ENCODE measurements around the gene TSPO.

TSPO gene

GRCh38 chr22:43179146-43179910 is 28.0 kb downstream of the TSPO start:
- DNase-seq (ENCODE audit: low read depth in 2 of 2), result no peak

DNA sequence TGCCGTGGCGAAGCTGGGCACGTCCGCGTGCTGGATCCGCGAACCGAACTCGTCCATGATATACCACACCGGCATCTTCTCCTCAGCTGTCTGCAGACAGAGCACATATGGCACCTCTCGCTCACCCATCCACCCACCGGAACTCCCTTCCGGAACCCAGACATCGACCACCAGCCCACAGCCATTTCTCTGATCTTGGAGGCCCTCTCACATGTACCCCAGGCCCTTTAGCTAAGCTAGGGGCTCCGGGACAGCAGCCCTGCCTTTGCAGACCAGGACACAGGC is 28.5 kb downstream of the TSPO start:
- no peak for DNase-seq (ENCODE audit: low read depth in 2 of 2)

DNA sequence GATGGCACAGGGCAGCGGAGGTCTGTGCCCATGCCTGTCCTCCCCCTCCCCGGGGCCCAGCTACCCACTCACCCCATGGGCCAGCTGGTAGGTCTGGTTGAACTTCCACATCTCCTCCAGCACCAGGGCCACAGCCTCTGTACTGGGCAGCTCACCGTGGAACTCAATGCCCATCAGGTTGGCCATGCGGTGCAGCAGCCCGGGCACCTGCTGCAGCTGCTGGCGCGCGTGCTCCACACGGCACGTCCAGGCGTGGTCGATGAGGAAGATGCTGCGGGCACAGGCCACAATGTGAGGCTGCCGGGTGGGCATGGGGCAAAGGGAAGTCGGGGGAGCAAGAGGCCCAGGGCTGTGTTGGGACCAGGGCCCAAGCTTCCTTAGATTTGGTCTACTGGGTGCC is 29.3 kb downstream of the TSPO start:
- no peak for DNase-seq (ENCODE audit: low read depth in 2 of 2)

- DNase-seq (ENCODE audit: low read depth in 2 of 2), result no peak
Observed at GRCh38 chr22:43181321-43182076, 30.1 kb downstream of the TSPO start.

DNA sequence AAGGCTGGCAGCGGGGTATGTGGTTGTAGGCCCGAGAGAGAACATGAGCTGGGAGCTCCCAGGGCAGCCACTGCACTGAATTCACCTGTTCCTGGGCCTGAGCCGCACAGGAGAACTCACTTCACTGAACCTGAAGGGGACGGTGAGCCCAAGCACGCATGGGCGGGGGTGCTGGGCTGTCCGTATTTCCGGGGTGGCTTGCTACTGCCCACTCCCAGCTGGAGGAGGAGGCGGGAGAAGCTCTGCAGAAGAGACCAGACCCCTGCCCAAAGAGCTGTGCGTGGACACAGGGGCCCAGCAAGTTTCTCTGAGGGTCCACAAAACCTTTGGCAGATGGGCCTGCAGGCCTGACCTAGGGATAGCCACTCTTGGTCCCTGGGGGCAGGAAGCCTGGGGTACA is 30.8 kb downstream of the TSPO start:
- DNase-seq (ENCODE audit: low read depth in 2 of 2), result no peak

- no peak for DNase-seq (ENCODE audit: low read depth in 2 of 2)
Observed at GRCh38 chr22:43182726-43183125, 31.4 kb downstream of the TSPO start.

- DNase-seq (ENCODE audit: low read depth in 2 of 2), result no peak
Observed at GRCh38 chr22:43183496-43184277, 32.3 kb downstream of the TSPO start.

GRCh38 chr22:43185860-43186261 is 34.5 kb downstream of the TSPO start:
- no peak for DNase-seq (ENCODE audit: low read depth in 2 of 2)

DNA sequence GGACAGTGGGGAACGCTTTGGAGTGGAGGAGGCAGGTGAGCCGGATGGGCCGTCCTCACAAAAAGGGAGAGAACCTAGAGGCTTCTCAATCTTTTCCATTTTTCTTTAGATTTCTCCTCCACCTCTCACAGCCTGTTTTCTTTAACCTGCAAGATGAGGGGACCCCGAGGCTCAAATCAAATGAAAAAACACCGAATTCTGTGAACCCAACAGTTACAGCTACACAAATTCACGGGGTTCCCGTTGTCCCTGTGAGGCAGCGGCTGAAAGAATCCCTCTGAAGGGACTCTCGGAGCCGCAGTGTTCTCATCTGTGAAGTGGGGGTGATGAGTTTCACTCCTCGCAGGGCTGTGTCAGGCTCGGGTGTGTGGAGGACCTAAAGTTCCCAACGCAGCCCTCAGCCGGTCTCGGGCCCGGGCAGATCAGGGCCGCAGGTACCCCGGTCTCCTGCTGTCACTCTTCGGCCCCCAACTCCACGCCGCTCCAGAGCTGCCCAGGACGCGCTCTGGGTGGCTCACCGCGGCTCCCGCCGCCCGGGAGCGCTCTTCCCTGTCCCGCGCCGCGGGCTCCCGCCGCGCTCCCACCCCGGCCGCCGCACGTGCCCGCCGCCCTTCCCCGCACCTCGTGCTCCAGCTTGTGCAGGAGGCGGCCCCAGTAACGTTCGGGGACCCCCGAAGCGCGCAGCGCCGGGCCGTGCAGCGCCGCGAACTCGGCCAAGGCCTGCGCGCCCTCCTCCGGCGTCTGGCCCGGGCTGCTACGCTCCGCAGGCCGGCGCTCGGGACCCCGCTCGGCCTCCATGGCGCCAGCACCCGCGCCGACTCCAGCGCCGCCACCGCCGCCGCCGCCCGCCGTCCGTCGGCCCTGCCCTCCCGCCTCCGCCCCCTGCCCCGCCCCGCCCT is 35.2 kb downstream of the TSPO start, which contains the start of gene TTLL12:
Gene TTLL12 (minus strand): TSS at position 863 of the 899 bp plus-strand sequence. CDS start 65 bp downstream, at position 798.
- DNase-seq (ENCODE audit: low read depth in 2 of 2), result no peak

- peak; percentile 86 to 87 for DNase-seq (ENCODE audit: low read depth in 2 of 2)
Observed at GRCh38 chr22:43187171-43188099, 36.1 kb downstream of the TSPO start.

- no peak for DNase-seq (ENCODE audit: low read depth in 2 of 2)
Observed at GRCh38 chr22:43188829-43189545, 37.6 kb downstream of the TSPO start.

DNA sequence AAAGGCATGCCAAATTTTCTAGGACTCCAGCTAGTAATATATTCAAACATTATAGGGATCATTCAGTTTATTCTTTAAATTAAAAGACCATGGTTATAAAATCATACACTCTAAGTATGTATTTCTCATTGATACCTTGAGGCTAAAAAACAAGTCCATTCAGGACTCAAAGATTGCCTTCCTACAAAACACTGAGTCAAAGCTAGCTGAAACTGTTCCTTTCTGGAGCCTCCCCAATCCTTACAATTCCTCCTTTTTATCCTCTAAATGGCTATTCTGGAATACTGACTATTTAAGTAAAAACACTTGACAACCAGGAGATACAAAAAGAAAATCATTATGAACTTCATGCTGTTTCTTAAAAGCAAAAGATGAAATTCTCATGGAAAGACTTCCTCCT is 40.5 kb downstream of the TSPO start:
- DNase-seq (ENCODE audit: low read depth in 2 of 2), result no peak

DNA sequence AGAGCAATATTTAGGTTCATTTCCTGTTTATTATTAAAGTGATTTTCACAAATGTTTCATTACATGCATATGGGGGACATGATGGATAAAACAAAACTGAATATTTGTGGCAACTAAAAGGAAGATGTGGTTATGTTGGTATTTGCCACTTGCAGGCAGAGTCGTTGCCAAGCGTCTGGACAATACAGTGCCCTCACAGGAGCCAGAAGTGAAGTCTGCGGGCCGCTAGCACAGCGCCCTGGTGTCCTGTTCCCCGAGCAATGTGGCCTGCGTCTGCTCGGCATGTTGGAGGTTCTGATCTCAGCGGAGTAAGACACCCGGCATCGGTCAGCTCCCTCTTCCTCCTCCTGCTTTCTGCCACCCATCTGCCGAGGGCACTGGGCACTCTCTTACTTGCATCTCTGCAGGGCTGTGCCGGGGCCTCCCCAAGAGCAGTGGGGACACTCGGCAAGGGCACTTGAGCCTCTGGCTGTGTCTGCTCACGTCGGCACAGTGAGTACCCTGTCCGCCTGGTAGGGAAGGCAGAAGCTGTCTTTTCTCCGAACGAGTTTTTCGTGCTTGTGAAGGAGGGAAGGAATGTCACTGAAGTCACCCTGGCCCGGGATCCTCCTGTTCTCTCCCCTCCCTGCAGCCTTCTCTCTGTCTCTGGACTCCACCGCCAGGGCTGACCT is 46.0 kb downstream of the TSPO start:
- no peak for DNase-seq (ENCODE audit: low read depth in 2 of 2)

GRCh38 chr22:43198126-43198525 is 46.8 kb downstream of the TSPO start:
- no peak for DNase-seq (ENCODE audit: low read depth in 2 of 2)

DNA sequence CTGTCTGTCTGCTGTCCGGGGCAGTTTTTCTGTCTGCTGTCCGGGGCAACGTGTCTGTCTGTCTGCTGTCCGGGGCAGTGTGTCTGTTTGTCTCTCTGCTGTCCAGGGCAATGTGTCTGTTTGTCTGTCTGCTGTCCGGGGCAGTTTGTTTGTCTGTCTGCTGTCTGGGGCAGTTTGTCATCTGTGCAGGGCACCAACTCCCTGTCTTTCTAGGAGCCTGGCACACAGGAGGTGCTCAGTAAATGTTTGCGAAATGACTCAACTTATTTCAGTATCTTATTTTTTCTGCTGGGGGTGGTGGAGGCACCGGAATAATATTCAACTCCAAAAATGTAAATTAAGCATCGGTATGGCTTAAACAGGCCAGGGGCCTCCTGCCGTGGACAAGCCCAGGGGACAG is 47.6 kb downstream of the TSPO start:
- no peak for DNase-seq (ENCODE audit: low read depth in 2 of 2)

- DNase-seq (ENCODE audit: low read depth in 2 of 2), result no peak
Observed at GRCh38 chr22:43199541-43199940, 48.2 kb downstream of the TSPO start.

DNA sequence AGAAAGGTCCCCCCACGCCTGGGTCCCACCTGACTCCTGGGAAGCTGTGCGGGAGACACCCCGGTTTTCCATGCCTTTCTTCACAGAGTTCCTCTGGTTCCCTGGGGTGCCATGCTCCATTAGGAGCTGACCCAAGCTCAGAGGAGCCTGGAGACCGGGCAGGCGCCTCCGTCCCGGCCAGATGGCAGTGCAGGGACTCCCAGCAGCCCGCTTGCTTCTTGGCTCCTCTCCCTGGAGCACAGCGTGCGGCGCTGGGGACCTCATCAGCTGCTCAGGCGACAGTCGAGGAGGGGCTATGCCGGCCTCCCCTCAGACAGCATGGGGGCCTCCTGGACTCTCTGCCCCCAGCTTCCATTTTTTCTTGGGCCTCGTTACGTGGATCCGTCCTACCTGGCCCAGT is 48.7 kb downstream of the TSPO start:
- DNase-seq (ENCODE audit: low read depth in 2 of 2), result no peak

DNA sequence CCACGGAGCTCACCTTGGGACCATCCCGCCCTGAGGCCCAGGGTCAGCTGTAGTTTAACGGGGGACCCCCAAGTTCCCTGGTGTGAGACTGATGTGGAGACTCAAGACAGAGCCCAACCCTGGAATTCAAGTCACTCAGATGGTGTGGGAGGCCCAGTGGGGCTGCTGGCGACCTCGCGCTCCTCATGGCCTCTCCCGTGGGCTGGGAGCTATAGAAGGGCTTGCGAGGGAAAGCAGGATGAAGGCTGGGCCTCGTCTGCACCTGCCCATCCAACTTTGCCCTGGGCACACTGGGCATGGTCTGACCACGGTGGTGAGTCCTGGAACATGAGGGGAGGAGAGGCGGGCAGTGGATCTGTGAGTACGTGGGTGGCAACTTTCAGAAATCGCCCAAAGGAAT is 49.2 kb downstream of the TSPO start:
- no peak for DNase-seq (ENCODE audit: low read depth in 2 of 2)

- DNase-seq (ENCODE audit: low read depth in 2 of 2), result no peak
Observed at GRCh38 chr22:43201486-43202219, 50.3 kb downstream of the TSPO start.
